Brain microvascular endothelial cell (primary cell): Measurements from ENCODE around the gene SEZ6.

ENCODE experiments used
- DNase-seq: peaks from one replicate; pipeline ENCODE4 v3.0.0-alpha.2; 2020
- H3K27ac ChIP-seq: fragments of 250-450 bp; sonication (Bioruptor Pico); 2 replicates; pipeline ENCODE4 v1.5.1; 2020; ENCODE audit warnings: mild to moderate bottlenecking, moderate library complexity
- H3K27me3 ChIP-seq: fragments of 250-450 bp; sonication (Bioruptor Pico); replicated peaks from 2 replicates; pipeline ENCODE4 v1.5.1; 2020; ENCODE audit warnings: mild to moderate bottlenecking
- H3K36me3 ChIP-seq: fragments of 250-450 bp; sonication (Bioruptor Pico); replicated peaks from 2 replicates; pipeline ENCODE4 v1.5.1; 2020; ENCODE audit warnings: mild to moderate bottlenecking
- H3K4me3 ChIP-seq: 2 replicates; pipeline ENCODE4 v1.5.1; 2011; ENCODE audit warnings: low read depth, mild to moderate bottlenecking, control low read depth, low read length, moderate library complexity
- in situ Hi-C: cut with HindIII; loops from 2 replicates; pipeline ENCODE4 v1.10.0; 2017; ENCODE audit warnings: low sequenced_read_pairs, low pct_ligation_motif_present
- TF ChIP-seq, protein P1 (sequence below): IDR thresholded peaks from 2 replicates; pipeline ENCODE4 v1.5.1; 2011; ENCODE audit warnings: low read depth, mild to moderate bottlenecking, moderate library complexity, low read length, control low read depth, inconsistent platforms; ENCODE audit errors: missing control alignments

The SEZ6 gene

DNA sequence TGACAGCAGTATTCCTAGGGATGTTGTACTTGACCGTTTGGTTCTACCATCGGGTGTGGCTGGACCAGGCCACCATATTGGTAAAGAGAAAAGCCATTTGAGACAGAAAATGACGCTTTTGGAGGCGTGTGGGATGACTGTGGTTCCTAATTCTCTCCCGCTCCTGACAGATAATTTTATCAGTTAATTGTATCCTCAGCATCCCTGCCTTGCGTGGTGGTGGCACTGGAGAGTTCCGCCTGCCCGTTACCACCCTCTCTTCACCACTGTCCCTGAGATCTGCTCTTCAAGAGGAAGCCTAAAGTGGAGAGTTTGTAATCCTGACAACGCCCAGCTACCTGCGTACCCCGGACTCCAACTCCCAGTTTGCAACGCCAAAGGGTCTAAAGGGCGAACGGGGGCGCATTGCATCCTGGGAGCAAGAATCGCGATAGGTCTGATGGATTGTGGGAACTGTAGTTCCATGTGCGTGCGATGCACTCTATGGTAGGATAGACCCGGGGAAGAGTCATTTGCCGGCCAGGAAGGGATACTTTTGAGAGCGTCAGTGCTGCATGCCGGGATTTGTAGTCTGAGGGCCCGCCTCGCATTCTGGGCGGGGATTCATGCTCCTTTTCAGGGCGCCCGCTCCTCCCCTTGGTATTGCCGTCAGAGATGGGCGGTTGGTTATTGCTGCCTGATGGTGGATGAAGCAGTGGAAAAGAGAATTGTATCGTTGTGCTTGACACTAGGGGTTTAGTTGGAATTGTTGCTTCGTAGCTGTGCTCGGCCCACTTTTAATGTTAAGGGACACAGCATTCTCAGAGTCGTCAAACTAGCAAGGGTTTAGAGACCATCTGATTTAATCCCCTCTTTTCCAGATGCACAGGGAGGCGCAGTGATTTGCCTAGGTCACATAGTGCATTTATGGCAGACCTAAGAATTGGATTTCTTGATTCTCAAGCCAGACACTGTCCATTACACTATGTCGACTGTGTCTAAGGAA is 53.5 kb downstream of the SEZ6 start:
- peak; percentile 99 for DNase-seq
- TF ChIP-seq, protein P1, sequence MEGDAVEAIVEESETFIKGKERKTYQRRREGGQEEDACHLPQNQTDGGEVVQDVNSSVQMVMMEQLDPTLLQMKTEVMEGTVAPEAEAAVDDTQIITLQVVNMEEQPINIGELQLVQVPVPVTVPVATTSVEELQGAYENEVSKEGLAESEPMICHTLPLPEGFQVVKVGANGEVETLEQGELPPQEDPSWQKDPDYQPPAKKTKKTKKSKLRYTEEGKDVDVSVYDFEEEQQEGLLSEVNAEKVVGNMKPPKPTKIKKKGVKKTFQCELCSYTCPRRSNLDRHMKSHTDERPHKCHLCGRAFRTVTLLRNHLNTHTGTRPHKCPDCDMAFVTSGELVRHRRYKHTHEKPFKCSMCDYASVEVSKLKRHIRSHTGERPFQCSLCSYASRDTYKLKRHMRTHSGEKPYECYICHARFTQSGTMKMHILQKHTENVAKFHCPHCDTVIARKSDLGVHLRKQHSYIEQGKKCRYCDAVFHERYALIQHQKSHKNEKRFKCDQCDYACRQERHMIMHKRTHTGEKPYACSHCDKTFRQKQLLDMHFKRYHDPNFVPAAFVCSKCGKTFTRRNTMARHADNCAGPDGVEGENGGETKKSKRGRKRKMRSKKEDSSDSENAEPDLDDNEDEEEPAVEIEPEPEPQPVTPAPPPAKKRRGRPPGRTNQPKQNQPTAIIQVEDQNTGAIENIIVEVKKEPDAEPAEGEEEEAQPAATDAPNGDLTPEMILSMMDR: no peak

DNA sequence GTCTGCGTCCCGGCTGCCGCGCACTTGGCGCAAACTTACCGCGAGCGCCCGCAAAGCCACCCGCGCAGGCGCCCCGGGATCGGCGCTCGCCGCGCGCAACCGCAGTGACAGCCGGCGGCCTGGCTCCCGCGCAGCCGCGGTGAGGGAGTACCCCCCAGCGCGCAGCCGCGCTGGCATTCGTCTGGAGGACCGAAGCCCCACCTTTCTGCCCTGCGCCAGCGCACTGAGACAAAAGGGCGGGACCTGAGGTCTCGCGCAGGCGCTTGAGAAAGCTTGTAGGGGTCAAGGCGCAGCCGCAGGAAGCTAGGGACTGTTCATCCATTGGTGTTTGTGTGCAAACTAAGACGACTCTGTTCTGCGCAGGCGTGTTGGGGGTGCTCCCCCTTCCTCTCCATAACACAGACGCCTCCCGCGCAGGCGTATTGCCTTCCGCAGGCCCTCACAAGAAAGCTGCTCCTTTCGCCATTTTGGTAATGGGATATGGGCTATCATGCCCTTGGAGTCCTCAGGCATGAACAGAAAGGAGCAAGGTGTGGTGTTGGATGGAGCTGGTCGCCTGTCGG is 54.3 kb downstream of the SEZ6 start, which contains the start of gene PHF12:
TSS of gene PHF12 (minus strand) at position 91 of the 563 bp plus-strand sequence. CDS start 558 bp downstream, outside the sequence.
- no peaks in the 10 kb centered on the region for H3K36me3 ChIP-seq
- TF ChIP-seq, protein P1: no peak
- H3K4me3 ChIP-seq: peak within 1 kb of the TSS; percentile 88
- H3K27me3 ChIP-seq: no peaks in the 10 kb centered on the region
- peak; percentile 100 for DNase-seq
- peak within 1 kb of the TSS; percentile 92 for H3K27ac ChIP-seq
- in situ Hi-C loops: no loop called here

More for the DNA sequence above, 53.5 kb downstream of the SEZ6 start:
- in situ Hi-C loops: no loop called here
- H3K4me3 ChIP-seq: peak overlapping the region; percentile 71
- H3K36me3 ChIP-seq: no peaks in the 10 kb centered on the region
- peak overlapping the region; percentile 92 for H3K27ac ChIP-seq
- H3K27me3 ChIP-seq: no peaks in the 10 kb centered on the region

DNA sequence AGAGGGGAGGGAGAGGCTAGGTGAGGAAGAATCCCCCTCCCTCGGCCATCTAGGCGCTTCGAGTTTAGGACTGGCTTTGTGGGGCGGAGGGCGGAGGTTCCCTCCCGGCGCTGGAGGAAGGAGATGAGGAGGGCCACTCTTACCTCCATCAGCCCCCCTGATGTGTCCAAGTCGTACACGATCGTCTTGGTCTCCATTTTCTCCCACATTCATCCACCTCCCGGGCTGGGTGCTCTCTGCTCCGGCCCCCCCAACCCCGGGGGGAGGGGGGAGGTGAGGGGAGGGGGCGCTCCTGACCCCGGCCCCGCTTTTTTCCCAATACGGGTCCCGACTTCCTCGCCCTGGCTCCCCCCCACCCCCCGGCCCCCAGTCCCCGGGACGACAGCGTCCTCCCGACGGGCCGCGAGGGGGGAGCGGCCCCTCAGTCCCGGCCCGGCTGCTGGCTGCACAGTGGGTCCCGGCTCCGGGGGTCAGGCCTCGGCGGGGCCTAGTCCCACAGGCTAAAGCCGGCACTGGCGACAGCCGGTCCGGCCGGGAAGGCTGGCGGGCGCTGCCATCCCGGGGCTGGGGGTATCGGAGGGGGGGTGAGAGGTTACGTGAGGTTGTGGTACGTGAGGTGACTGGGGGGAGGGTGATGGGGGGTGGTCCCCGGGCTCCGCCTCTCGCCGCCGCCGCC is 54.9 kb downstream of the SEZ6 start:
- H3K27ac ChIP-seq: peak overlapping the region; percentile 79
- H3K4me3 ChIP-seq: peak overlapping the region; percentile 88
- no peaks in the 10 kb centered on the region for H3K27me3 ChIP-seq
- H3K36me3 ChIP-seq: no peaks in the 10 kb centered on the region
- no peak for DNase-seq
- in situ Hi-C loops: no loop called here
- TF ChIP-seq, protein P1: no peak

DNA sequence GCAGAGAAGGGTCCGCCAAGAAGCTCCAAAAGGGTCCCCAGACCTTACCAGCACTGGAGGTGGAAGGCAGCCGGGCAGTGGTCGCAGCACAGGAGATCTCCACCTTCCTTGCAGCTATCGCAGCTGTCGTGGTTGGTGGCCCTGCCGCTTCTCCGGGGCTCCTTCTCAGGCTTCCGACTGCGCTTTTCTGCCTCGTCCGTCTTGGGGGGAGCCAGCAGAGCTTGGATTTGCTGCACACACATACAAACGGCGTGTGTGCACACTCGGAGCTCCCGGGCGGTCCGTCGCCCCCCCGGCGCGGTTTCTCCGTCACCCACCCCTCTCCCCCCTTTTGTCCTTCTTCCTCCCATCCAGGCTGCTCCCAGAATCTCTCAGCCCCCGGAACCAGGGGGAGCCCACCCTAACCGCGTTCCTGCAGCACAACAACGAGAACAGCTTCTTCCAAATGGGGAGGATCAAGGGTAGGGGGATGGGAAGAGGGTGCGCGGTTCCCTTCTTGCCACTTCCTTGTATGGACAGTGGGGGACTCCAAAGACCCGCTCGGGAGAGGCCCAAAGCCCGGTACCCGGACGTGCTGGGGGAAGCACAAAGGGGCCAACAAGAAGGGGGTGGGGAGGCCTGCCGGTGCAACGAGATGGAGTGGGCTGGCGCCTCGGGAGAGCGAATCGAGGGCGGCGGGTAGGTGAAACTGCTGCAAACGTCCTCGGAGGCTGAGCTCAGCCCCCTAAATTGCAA is 55.6 kb downstream of the SEZ6 start:
- in situ Hi-C loops: no loop called here
- TF ChIP-seq, protein P1: no peak
- no peaks in the 10 kb centered on the region for H3K27me3 ChIP-seq
- peak; percentile 35 for DNase-seq
- H3K36me3 ChIP-seq: no peaks in the 10 kb centered on the region
- H3K27ac ChIP-seq: peak overlapping the region; percentile 79
- H3K4me3 ChIP-seq: peak overlapping the region; percentile 88
